ENCODE results near the gene BAIAP2.

GRCh38 chr17:81164371-81165245 is 129.7 kb downstream of the BAIAP2 start:
- TF ChIP-seq EZH2 (IDR thresholded peaks at IDR 0.05) (no peak), POLR2AphosphoS5 (IDR thresholded peaks at IDR 0.05; ENCODE audit: borderline replicate concordance, low read depth, low read length) (no peak), FOXP2 (optimal IDR thresholded peaks at IDR 0.05; ENCODE audit: control extremely low read depth, extremely low read length, insufficient read depth) (peak; percentile 22)
